GOT3 (cell line): ENCODE measurements around the gene PPAT.
"Not testable (repeated sequence)": the region's sequence is repeated elsewhere in the genome, so short reads cannot be mapped to it uniquely, and the experiment has no call there.

Experiments
- DNase-seq: peaks from one replicate; lab custom pipeline; 2025; ENCODE audit warnings: mixed read lengths; lab: John Stamatoyannopoulos, UW

The PPAT gene

GRCh38 chr4:56374956-56375355, 60.5 kb downstream of the PPAT start:
- DNase-seq, result no peak

GRCh38 chr4:56372774-56373173, 62.6 kb downstream of the PPAT start:
- DNase-seq, result no peak

- DNase-seq, result no peak
Observed at GRCh38 chr4:56371426-56372220, 63.8 kb downstream of the PPAT start.

- no peak for DNase-seq
Observed at GRCh38 chr4:56370377-56370776, 65.0 kb downstream of the PPAT start.

GRCh38 chr4:56362981-56363380, 72.4 kb downstream of the PPAT start:
- not testable (repeated sequence) for DNase-seq

- no peak for DNase-seq
Observed at GRCh38 chr4:56360071-56360470, 75.3 kb downstream of the PPAT start.

- no peak for DNase-seq
Observed at GRCh38 chr4:56356650-56357049, 78.8 kb downstream of the PPAT start.

- no peak for DNase-seq
Observed at GRCh38 chr4:56348576-56348975, 86.8 kb downstream of the PPAT start.

- no peak for DNase-seq
Observed at GRCh38 chr4:56345458-56345857, 90.0 kb downstream of the PPAT start.
